ENCODE results near the gene UCK2.

The UCK2 gene

GRCh38 chr1:165879946-165880345 is 52.5 kb downstream of the UCK2 start:
- no peak for DNase-seq (ENCODE audit: low read depth in 2 of 3, low spot score in 2 of 3)

DNA sequence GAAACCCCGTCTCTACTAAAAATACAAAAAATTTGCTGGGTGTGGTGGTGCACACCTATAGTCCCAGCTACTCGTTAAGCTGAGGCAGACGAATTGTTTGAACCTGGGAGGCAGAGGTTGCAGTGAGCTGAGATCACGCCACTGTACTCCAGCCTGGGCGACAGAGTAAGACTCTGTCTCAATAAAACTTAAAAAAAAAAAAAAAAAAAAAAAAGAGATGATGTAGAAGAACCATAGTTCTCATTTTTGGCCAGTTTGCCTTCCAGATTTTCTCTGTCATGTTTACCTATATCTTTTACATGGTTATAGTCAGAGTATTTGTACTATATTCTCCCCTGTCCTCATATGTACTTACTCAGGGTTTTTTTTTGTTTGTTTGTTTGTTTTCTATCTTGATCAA is 53.6 kb downstream of the UCK2 start:
- DNase-seq (ENCODE audit: low read depth in 2 of 3, low spot score in 2 of 3): no peak

DNA sequence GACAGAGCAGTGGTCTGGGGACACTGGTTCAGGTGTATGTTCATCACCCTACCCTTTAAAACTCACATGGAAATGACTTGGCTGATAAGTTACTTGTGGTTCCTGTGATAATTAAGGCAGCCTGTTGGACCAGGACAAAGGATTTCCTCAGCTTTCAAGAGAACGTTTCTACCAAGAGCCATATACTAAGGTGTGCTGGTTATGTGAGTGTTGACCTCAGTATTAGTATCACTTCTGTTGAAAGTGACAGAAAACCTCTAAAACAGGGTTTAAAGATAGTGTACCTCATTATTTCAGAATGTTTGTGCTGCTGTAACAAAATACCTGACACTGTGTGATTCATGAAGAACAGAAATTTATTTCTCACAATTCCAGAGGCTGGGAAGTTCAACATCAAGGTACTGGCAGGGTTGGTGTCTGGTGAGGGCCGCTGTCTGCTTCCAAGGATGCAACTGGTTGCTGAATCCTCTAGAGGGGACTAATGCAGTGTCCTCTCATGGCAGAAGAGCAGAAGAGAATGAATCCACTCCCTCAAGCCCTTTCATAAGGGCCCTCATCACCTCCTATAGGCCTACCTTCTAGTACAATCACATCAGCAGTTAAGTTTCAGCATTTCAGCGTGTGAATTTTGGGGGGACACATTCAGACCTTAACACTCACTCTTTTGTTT is 54.9 kb downstream of the UCK2 start:
- no peak for DNase-seq (ENCODE audit: low read depth in 2 of 3, low spot score in 2 of 3)

DNA sequence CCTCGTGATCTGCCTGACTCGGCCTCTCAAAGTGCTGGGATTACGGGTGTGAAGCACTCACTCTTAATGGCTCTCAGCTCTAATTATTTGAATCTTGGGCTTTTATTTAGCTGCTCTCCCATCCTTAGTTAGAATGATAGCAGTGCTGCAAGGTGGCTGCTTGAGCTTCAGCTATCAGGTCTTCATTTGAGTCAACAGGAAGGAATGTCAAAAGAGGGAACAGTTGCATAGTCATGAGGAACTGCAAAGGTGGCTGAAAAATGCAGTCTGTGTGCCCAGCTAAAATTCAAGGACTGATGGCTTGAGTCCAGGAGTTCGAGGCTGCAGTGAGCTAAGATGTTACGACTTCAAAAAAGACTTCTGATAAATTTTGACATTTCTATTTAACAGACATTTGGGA is 55.6 kb downstream of the UCK2 start:
- DNase-seq (ENCODE audit: low read depth in 2 of 3, low spot score in 2 of 3): no peak

GRCh38 chr1:165884009-165884689 is 56.7 kb downstream of the UCK2 start:
- no peak for DNase-seq (ENCODE audit: low read depth in 2 of 3, low spot score in 2 of 3)

DNA sequence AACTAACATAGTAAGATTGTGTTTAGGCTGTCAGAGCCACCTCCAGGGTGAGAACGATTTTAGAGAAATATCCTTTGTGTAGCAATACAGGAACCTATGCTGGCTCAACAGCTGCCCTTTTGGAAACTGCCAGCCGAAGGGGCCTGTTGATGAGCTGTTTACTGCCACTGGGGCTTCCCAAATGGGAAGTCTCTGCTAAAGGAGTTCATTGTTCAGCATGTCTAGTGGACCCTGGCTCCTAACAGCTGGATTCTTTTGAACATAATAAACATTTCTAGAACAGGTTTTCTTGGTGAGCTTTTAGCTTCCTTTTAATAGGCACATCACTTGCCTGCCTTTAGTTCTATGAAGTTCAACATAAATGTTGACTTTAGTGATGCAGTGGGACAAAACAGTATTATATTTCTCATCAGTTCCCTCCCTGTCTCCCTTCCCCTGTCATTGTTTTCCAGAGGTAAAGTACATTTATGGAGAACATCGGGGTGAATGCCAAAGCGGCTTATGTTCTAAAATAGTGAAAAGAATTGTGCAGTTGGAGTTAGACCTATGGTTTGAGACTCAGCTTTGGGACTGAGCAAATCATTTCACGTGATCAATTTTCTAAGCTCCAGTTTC is 57.4 kb downstream of the UCK2 start:
- DNase-seq (ENCODE audit: low read depth in 2 of 3, low spot score in 2 of 3): no peak

DNA sequence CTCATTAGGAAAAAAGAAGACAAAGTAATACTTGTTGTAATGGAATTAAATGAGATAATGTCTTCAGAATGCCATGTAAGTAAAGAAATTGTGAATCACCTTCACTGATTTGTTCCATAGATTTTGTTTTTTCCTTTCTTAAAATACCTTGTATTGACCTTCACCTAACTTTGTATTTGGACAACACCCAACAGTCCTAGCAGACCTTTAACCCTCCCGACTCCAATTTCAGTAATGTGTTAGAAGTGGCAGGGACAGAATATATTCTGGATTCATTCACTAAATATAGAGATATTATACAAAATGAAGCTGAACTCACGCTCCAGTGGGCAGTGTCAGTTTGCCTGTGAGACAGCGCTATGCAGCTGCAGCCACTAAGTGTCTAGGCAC is 57.9 kb downstream of the UCK2 start:
- DNase-seq (ENCODE audit: low read depth in 2 of 3, low spot score in 2 of 3): no peak

DNA sequence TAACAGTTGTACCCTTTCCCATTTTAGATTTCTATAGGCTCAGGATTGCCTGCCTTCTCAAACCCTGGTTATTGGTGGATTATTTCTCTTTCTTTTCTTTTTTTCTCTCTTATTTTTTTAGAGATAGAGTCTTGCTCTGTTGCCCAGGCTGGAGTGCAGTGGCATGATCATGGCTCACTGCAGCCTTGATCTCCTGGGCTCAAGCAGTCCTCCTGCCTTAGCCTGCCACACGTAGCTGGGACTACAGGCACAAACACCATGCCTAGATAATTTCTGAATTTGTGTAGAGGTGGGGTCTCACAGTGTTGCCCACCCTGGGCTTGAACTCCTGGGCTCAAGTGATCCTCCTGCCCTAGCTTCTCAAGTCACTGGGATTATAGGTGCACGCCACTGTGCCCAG is 58.8 kb downstream of the UCK2 start:
- no peak for DNase-seq (ENCODE audit: low read depth in 2 of 3, low spot score in 2 of 3)

- DNase-seq (ENCODE audit: low read depth in 2 of 3, low spot score in 2 of 3): no peak
These were observed 59.6 kb downstream of the UCK2 start for GRCh38 chr1:165886983-165887382.

- DNase-seq (ENCODE audit: low read depth in 2 of 3, low spot score in 2 of 3): no peak
These were observed 60.6 kb downstream of the UCK2 start for GRCh38 chr1:165887877-165888551.

GRCh38 chr1:165888552-165888920 is 61.1 kb downstream of the UCK2 start:
- DNase-seq (ENCODE audit: low read depth in 2 of 3, low spot score in 2 of 3): no peak

GRCh38 chr1:165890684-165891083 is 63.3 kb downstream of the UCK2 start:
- no peak for DNase-seq (ENCODE audit: low read depth in 2 of 3, low spot score in 2 of 3)

- no peak for DNase-seq (ENCODE audit: low read depth in 2 of 3, low spot score in 2 of 3)
These were observed 63.9 kb downstream of the UCK2 start for GRCh38 chr1:165891111-165891860.

GRCh38 chr1:165892935-165893334 is 65.5 kb downstream of the UCK2 start:
- DNase-seq (ENCODE audit: low read depth in 2 of 3, low spot score in 2 of 3): no peak

DNA sequence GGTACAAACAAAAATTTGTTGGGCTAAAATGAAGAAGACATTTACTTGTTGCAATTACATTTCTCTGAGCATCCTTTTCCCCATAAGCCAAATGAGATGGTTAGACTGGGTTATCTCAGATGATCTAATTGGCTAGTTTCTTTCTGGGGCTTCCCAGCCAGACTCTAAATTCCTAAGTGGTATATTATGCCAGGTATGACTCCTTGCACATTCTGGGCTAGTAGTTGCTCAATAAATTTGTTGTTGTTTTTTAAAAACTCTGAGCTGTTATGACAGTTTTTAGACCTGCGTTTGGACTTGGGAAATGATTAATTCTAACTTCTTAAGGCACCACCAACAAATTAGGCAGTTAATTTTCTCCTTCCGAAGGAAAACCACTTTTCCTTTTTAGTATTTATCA is 66.1 kb downstream of the UCK2 start:
- DNase-seq (ENCODE audit: low read depth in 2 of 3, low spot score in 2 of 3): no peak

DNA sequence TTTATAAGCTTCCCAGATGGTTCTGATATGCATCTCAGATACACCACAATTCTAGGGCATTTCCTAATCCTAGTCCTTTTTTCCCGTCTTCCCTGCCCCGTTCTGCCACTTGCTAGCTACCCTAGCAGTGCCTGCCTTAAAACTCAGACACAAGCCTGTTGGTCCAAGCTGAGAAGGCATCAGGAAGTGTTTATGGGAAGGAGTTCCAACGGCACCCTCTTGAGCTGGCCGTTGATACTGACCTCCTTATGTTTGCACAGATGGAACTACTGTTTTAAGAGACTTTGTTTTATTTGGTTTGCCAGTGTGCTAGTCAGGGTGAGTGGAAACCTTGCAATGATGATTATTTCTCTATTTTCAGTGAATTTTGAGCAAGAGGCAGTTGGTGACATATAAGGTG is 67.2 kb downstream of the UCK2 start:
- no peak for DNase-seq (ENCODE audit: low read depth in 2 of 3, low spot score in 2 of 3)

DNA sequence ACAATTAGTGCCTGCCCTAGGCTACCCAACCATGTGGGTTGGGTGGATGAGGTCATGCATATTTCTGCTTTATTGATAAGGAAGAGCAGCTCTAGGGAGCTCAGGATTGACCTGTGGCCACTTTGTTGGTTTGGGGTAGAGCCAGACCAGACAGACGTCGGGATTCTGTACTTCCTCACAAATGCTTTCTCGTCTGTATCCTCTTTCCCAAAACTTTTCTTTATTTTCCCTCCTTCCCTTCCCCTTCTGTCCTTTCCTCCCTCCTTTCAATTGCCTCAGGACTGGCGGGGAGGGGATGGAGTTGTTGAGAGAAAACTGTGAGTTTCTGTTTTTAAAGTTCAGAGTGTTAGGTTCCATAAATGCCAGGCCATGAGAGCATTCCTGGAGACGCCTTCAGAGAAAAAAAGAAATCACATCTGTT is 68.0 kb downstream of the UCK2 start:
- no peak for DNase-seq (ENCODE audit: low read depth in 2 of 3, low spot score in 2 of 3)

- no peak for DNase-seq (ENCODE audit: low read depth in 2 of 3, low spot score in 2 of 3)
These were observed 68.9 kb downstream of the UCK2 start for GRCh38 chr1:165896277-165896676.

- no peak for DNase-seq (ENCODE audit: low read depth in 2 of 3, low spot score in 2 of 3)
These were observed 70.2 kb downstream of the UCK2 start for GRCh38 chr1:165897326-165898303.

DNA sequence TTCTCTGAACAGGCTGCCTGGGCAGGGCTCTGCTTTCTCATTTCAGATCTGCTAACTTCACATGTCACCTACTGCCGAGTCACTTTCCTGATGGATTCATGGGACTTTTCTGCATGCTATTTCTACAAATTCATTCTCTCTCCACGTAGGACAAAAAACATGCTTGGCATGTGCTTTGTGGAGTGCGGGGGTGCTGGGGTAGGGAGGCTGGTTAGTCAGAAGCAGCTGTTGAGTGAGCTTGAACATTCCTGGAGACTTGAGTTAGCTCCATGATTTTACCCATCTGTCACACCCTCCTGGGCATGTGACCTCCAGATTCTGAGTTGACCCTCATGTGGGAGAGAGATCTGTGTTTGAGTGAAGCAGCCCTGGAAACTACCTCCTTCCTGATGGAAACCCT is 71.4 kb downstream of the UCK2 start:
- DNase-seq (ENCODE audit: low read depth in 2 of 3, low spot score in 2 of 3): no peak
